Ovary (tissue), 10 donors: Measurements from ENCODE around the gene YIF1A. TPM values are rescaled to one million over a fixed set of nuclear protein-coding genes. Genes with fewer than 3 reads are reported as not detected.

Experiments
- DNase-seq, 5 donors: peaks; one replicate each; pipeline ENCODE4 v3.0.0-alpha.2; 2019 to 2020
- H3K27ac ChIP-seq, 2 donors: fragments of 200-600 bp; one replicate each; pipeline versions ENCODE4 v1.5.1 to v1.8.0; 2019 to 2022
- H3K27me3 ChIP-seq: fragments of 200-600 bp; one replicate; pipeline ENCODE4 v1.8.0; 2022
- H3K36me3 ChIP-seq: fragments of 200-600 bp; sonication (generic); one replicate; pipeline ENCODE4 v1.5.1; 2019
- H3K4me1 ChIP-seq: one replicate; pipeline ENCODE4 v1.8.1; 2013; ENCODE audit warnings: mild to moderate bottlenecking, moderate library complexity; ENCODE audit not compliant: insufficient read depth
- H3K4me3 ChIP-seq: fragments of 200-600 bp; sonication (generic); one replicate; pipeline ENCODE4 v1.5.1; 2017
- H3K9me3 ChIP-seq, 2 donors: fragments of 200-600 bp in 1 of 2; sonication (generic) in 1 of 2; one replicate each; pipeline versions ENCODE4 v1.5.1 to v1.8.1; 2013 to 2019; ENCODE audit warnings: mild to moderate bottlenecking in 1 of 2, moderate library complexity in 1 of 2
- EP300 ChIP-seq: sonication (generic); formaldehyde crosslinking; IDR thresholded peaks from one replicate; pipeline ENCODE4 v1.6.1; 2017; ENCODE audit warnings: antibody characterized with exemption
- POLR2A ChIP-seq: fragments of 450-650 bp; IDR thresholded peaks from one replicate; pipeline ENCODE4 v1.6.1; 2017; ENCODE audit warnings: antibody characterized with exemption, mild to moderate bottlenecking, moderate library complexity
- WGBS, 3 donors: extraction: QIAGEN DNeasy Blood & Tissue Kit in 1 of 3; methylation state at CpG; one replicate each; pipeline versions ENCODE4 v1.1.5 to v1.1.7; 2013 to 2017; 5-methylcytosine and 5-hydroxymethylcytosine counted together
- intact Hi-C, 4 donors: fragments of 100-400 bp; cut with DNase I; formaldehyde crosslinking; loops; one replicate each; pipeline versions ENCODE4 v1.11.0 to v1.15.1; 2022 to 2023
- long read RNA-seq, 3 donors: library from polyadenylated mRNA in 2 of 3; unstranded in 2 of 3; transcript quantifications; one replicate each; pipeline ENCODE4 v2.0.0 and lab custom pipeline, GENCODE V29; 2021 to 2026
- polyA plus RNA-seq, 2 donors: library from polyadenylated mRNA; stranded (reverse); fragments of 200-250 nt in 1 of 2; fragments of 350-450 nt in 1 of 2; fragmentation: Illumina TruSeq in 1 of 2; extraction: RNeasy Lipid Tissue Mini Kit (QIAGEN cat#74804) in 1 of 2; gene quantifications; one replicate each; pipeline ENCODE4 v1.2.3, GENCODE V29; 2013 to 2014
- total RNA-seq, 7 donors: library from RNA; depleted of rRNA in 2 of 7; stranded (reverse); fragments of >200 nt in 2 of 7; fragmentation: NEBNext Ultra II Directional in 3 of 7; extraction: Animal tissue kit (Norgen Biotek cat#: 25700) in 3 of 7; gene quantifications; one replicate each; pipeline versions ENCODE4 v1.1.0 to v1.2.4, GENCODE V29; 2016 to 2023
- TF ChIP-seq, protein P1 (sequence below), 3 donors: fragments of 450-650 bp in 2 of 3; fragments of 200-600 bp in 1 of 3; IDR thresholded peaks; one replicate each; pipeline versions ENCODE4 v1.5.1 to v1.8.0; 2016 to 2022; ENCODE audit warnings: antibody characterized with exemption in 3 of 3, mild to moderate bottlenecking in 1 of 3
- donor health status: DM: no; HTN: no; CAD: no; lungs with moderate emphysema.
- donor health status: DM: no; HTN: no; CAD: no.
- donor health status: Bipolar disorder and iron deficiency.
- donor health status: DM: yes; HTN: yes; CAD: no.
- donor health status: DM: no; HTN: no; CAD: no.
- donor health status: DM: yes; HTN: yes; CAD: no.

Gene YIF1A, protein sequence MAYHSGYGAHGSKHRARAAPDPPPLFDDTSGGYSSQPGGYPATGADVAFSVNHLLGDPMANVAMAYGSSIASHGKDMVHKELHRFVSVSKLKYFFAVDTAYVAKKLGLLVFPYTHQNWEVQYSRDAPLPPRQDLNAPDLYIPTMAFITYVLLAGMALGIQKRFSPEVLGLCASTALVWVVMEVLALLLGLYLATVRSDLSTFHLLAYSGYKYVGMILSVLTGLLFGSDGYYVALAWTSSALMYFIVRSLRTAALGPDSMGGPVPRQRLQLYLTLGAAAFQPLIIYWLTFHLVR
- total RNA-seq (10 to 100 TPM; 43.8 to 91.0 (median 67.5) TPM), polyA plus RNA-seq (10 to 100 TPM; 39.3 to 63.9 TPM)
- long read RNA-seq, donor 1, transcript YIF1A-203 (8 exons, 1,124 nt): major isoform, 184 of 250 reads
- long read RNA-seq, donor 1, transcript YIF1A-201 (7 exons, 943 nt): minor isoform, 7 of 250 reads
- long read RNA-seq, donor 1, partial matches to known transcripts: 20 of 250 reads
- long read RNA-seq, donor 1, other reads (novel, unspliced or antisense): 36 of 250 reads
- long read RNA-seq, donor 2, transcript YIF1A-203 (8 exons, 1,124 nt): major isoform, 49 of 83 reads
- long read RNA-seq, donor 2, transcript YIF1A-209 (3 exons, 540 nt): minor isoform, 6 of 83 reads
- long read RNA-seq, donor 2, partial matches to known transcripts: 18 of 83 reads
- long read RNA-seq, donor 2, other reads (novel, unspliced or antisense): 0 of 83 reads
- long read RNA-seq, donor 3, transcript YIF1A-201 (7 exons, 943 nt): minor isoform, 8 of 193 reads
- long read RNA-seq, donor 3, transcript YIF1A-203 (8 exons, 1,124 nt): major isoform, 133 of 193 reads
- long read RNA-seq, donor 3, partial matches to known transcripts: 19 of 193 reads
- long read RNA-seq, donor 3, other reads (novel, unspliced or antisense): 33 of 193 reads

GRCh38 chr11:66288671-66289547, at the start of gene YIF1A:
TSS of gene YIF1A (minus strand) at chr11:66289143. CDS start at chr11:66288985, 158 bp downstream.
- peak within 1 kb of the TSS; percentile 92 for H3K4me3 ChIP-seq
- H3K36me3 ChIP-seq: no peaks in the 10 kb centered on the region
- TF ChIP-seq EP300 (no peak), POLR2A (peak; percentile 99)
- TF ChIP-seq, protein P1, sequence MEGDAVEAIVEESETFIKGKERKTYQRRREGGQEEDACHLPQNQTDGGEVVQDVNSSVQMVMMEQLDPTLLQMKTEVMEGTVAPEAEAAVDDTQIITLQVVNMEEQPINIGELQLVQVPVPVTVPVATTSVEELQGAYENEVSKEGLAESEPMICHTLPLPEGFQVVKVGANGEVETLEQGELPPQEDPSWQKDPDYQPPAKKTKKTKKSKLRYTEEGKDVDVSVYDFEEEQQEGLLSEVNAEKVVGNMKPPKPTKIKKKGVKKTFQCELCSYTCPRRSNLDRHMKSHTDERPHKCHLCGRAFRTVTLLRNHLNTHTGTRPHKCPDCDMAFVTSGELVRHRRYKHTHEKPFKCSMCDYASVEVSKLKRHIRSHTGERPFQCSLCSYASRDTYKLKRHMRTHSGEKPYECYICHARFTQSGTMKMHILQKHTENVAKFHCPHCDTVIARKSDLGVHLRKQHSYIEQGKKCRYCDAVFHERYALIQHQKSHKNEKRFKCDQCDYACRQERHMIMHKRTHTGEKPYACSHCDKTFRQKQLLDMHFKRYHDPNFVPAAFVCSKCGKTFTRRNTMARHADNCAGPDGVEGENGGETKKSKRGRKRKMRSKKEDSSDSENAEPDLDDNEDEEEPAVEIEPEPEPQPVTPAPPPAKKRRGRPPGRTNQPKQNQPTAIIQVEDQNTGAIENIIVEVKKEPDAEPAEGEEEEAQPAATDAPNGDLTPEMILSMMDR (IDR thresholded peaks at IDR 0.05): peak in 1 of 3 donors; percentile 14
- peak; percentile 98 to 99 (median 99) for DNase-seq
- peaks cover 13% of the 10 kb centered on the region for H3K4me1 ChIP-seq
- intact Hi-C loops: loop anchor here in 1 of 4 donors (10.0 kb wide), 2 partner anchors 46 to 64 kb away; partner anchors contain the start of gene RIN1
- H3K9me3 ChIP-seq: no peaks in the 10 kb centered on the region
- H3K27me3 ChIP-seq: no peaks in the 10 kb centered on the region
- H3K27ac ChIP-seq: peak within 1 kb of the TSS; percentile 87 to 96
- WGBS, 3 donors: 0 to 1% (median 0%) methylated on average over 45 to 87 of the region's 87 CpGs

DNA sequence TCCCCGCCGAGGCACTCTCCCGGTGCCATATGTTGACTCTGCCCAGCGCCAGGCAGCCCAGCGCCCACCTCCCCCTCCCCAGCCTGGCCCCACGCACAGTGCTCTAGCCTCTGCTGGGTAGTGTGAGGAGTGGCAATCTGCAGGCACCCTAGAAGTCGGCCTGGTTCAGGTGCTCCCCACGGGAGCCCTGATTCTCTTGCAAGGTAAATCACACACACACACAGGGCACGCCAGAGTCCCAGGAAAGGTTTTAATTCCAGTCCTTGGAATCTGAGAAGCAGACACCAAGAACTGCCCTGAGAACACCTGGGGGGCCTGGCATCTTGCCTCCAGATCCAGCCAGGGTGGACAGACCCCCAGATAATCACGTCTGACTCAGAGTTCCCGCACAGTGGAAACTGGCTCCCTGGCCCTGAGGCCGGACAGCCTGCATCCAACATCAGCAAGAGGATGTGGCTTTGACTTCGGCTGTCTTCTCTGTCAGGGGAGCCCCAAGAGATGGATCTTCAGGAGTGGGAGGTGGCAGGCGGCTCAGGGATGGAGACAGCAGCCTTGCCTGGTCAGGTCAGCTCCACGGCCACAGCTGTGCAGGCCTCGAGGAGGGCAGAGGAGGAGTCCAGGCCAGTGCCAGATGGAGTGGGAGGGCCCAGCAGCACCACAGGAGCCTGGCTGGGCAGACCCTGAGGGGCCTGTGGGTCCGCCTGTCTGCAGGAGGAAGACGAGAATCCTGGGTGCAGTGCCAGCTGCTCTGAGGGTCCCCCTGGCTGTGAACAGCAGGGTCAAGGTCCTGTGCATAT, 48.4 kb upstream of the YIF1A start:
- no peak overlapping the region for H3K4me3 ChIP-seq
- intact Hi-C loops: loop anchor here in 1 of 4 donors (10.0 kb wide), 1 partner anchor 52 kb away; the partner anchor contains the start of gene YIF1A
- peak in 2 of 5 donors; percentile 32 to 49 for DNase-seq
- 38 to 41% (median 40%) methylated on average over 11 to 18 of the region's 18 CpGs for WGBS, 3 donors
- TF ChIP-seq, protein P1 (IDR thresholded peaks at IDR 0.05): no peak
- TF ChIP-seq POLR2A (no peak), EP300 (no peak)
- peak overlapping the region in 1 of 2 donors; percentile 5 for H3K27ac ChIP-seq
- H3K27me3 ChIP-seq: no peaks in the 10 kb centered on the region
- H3K4me1 ChIP-seq: peaks cover 13% of the 10 kb centered on the region
- H3K36me3 ChIP-seq: no peaks in the 10 kb centered on the region
- no peaks in the 10 kb centered on the region for H3K9me3 ChIP-seq

DNA sequence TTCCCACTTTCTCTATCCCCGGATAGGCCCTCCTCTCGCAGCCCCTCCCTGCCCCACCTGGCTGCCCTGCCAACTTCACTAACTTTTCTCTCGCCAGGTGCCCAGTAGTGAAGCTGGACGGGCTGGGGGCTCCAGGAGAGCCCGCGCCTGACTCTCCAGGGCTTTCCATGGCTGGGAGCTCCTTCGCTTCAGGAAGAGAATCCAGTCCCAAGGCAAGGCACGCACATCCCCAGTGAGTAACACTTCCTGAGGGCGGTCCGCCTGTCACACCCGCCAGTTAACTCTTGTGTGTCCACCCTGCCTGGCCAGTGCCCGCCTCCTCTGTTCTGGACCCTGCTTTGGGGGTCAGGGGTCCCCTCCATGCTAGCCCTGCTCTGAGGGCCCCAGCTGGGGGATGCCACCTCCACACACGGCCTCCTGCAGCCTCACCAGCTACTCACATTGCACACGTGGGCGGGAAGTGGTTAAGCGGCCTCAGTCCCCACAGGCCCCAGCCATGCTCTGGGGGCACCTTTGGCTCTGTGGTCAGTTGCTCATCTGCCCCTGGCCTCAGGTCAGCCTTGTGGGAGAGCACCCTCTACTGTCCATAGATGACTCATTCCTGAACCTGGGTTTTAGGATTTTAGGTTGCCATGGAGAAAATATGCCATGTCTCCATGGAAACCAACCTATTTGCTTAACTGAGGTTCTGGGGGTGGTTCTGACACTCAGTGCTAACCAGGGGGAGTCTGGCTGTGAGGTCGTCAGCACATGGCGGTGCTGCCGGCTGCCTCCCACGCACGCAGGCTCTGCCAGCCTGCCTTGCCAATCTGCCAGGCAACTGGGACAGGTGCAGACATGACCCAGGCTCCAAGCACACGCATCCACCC, 47.5 kb upstream of the YIF1A start, which contains the start of gene RIN1:
Gene RIN1 (minus strand): TSS at position 201 of the 869 bp plus-strand sequence. CDS start 32 bp downstream, at position 169.
- TF ChIP-seq, protein P1 (IDR thresholded peaks at IDR 0.05): peak in 2 of 3 donors; percentile 38 to 44
- TF ChIP-seq POLR2A (no peak), EP300 (no peak)
- intact Hi-C loops: loop anchor here in 1 of 4 donors (10.0 kb wide), 1 partner anchor 52 kb away; the partner anchor contains the start of gene YIF1A
- Histone ChIP-seq H3K9me3 (no peaks in the 10 kb centered on the region), H3K4me1 (peaks cover 13% of the 10 kb centered on the region), H3K36me3 (no peaks in the 10 kb centered on the region), H3K27me3 (no peaks in the 10 kb centered on the region), H3K27ac (peak within 1 kb of the TSS; percentile 5 to 40), H3K4me3 (peak within 1 kb of the TSS; percentile 44)
- peak; percentile 57 to 73 (median 61) for DNase-seq
- 3 to 7% (median 5%) methylated on average over 20 to 22 of the region's 22 CpGs for WGBS, 3 donors
